HCT116 (cell line): ENCODE results near the gene GALP. TPM values are rescaled to one million over a fixed set of nuclear protein-coding genes. Genes with fewer than 3 reads are reported as not detected.

Source experiments
- total RNA-seq: library from RNA; stranded (reverse); gene quantifications from one replicate; pipeline ENCODE4 v1.2.1, GENCODE V29; 2021; ENCODE audit not compliant: unreplicated experiment
- TF ChIP-seq, protein P1 (sequence below): IDR thresholded peaks from 2 replicates; pipeline ENCODE4 v1.6.1; 2011; ENCODE audit warnings: mild to moderate bottlenecking, low read length, moderate library complexity; ENCODE audit not compliant: insufficient replicate concordance; ENCODE audit errors: extremely low read depth

GALP gene
- total RNA-seq, 1 experiment from 2014 or later = not detected

DNA sequence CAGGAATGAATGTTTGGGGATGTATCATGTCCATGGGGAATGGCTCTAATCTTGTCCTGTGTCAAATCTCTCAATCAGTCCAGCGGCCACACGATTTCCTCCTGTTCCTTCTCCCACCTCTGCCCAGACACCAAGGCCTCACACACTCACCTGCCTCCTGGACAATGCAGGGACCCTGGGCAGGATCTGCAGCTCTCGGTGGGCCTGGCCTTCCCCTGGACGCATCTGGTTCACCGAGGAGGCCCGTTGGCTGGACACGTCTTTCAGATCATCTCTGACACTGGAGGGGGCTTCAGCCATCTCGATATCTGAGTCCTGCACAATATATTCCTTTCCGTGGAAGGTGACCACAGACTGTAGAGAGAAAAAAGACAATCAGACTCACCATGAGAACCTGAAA lies 47.7 kb downstream of the GALP start (continued):
- TF ChIP-seq, protein P1, sequence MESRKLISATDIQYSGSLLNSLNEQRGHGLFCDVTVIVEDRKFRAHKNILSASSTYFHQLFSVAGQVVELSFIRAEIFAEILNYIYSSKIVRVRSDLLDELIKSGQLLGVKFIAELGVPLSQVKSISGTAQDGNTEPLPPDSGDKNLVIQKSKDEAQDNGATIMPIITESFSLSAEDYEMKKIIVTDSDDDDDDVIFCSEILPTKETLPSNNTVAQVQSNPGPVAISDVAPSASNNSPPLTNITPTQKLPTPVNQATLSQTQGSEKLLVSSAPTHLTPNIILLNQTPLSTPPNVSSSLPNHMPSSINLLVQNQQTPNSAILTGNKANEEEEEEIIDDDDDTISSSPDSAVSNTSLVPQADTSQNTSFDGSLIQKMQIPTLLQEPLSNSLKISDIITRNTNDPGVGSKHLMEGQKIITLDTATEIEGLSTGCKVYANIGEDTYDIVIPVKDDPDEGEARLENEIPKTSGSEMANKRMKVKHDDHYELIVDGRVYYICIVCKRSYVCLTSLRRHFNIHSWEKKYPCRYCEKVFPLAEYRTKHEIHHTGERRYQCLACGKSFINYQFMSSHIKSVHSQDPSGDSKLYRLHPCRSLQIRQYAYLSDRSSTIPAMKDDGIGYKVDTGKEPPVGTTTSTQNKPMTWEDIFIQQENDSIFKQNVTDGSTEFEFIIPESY = no peak
- TF ChIP-seq, all 23 proteins: peak for 0

Other genes with a start within 250 kb of the GALP start
- not detected for gene NLRP13, start 243.7 kb upstream of the GALP start, total RNA-seq
- gene NLRP8, start 228.2 kb upstream of the GALP start, total RNA-seq = not detected
- gene NLRP5, start 189.2 kb upstream of the GALP start, total RNA-seq = 0.30 TPM
- gene ZNF787, start 54.7 kb upstream of the GALP start, total RNA-seq = 40.3 TPM
- gene ZNF444, start 34.7 kb upstream of the GALP start, total RNA-seq = 31.7 TPM
- gene ZSCAN5B, start 21.8 kb downstream of the GALP start, total RNA-seq = not detected
- not detected for gene ZSCAN5C, start 26.3 kb downstream of the GALP start, total RNA-seq
- not detected for gene EDDM13, start 96.7 kb downstream of the GALP start, total RNA-seq
- gene ZSCAN5A, start 138.8 kb downstream of the GALP start, total RNA-seq = 9.2 TPM
- gene ZNF582, start 217.5 kb downstream of the GALP start, total RNA-seq = not detected
- not detected for gene ZNF583, start 228.3 kb downstream of the GALP start, total RNA-seq